UCSD-AML1 (cell line): ENCODE results near the gene PPP3R1.

ENCODE experiments used
- DNase-seq: peaks from one replicate; lab custom pipeline; 2025; ENCODE audit not compliant: unreplicated experiment; lab: John Stamatoyannopoulos, UW

The PPP3R1 gene

GRCh38 chr2:68157002-68157401, 95.3 kb downstream of the PPP3R1 start:
- DNase-seq: no peak

DNA sequence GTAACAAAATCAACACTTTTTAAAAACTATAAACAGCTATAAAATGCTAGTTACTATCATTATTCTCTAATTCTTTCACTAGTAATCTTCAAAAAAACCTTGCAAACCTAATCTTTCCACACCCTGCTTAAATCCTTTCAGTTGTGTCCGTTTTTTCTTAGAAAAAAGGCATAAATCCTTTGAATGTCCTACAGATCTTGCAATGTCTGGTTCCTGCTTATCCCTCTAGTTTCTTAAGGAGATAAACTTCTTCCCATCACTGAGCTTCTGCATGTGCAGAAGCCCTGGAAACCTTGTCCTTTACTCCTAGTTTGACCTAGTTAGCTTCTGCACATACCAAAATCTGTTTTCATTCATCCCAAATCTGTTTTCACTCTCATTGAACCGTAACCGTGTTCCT, 95.9 kb downstream of the PPP3R1 start:
- no peak for DNase-seq

GRCh38 chr2:68155618-68156017, 96.7 kb downstream of the PPP3R1 start:
- no peak for DNase-seq

DNA sequence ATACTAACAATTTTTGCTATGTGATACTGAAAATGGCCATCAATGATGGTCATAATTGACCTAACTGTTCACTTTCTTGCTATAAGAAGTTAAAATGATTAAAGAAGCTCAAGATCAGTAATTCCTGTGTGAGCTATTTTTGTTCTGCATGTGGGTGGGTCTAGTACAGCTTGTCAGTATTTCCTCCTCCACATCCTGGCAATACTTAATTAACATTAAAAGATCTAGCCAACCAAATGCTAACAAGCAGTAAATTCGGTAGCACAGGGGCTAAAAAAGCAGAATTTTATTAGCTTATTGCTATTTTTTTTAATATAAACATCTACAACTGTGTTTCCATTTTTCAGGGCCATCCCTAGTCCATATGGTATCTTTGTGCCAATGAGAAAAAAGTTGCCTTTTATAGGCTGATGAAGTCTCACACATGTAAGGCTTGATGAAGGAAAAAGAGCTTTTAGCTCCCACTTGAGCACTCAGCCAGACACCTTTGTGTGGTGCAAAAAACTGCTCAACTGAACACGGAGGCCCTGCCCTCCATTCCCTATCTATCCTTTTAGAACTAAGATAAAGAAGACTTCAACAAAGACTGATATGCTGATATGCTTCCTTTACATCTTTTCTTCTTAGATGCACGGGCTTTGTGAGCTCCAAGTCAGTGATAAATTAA, 99.5 kb downstream of the PPP3R1 start:
- no peak for DNase-seq

GRCh38 chr2:68151037-68151436, 101.3 kb downstream of the PPP3R1 start:
- DNase-seq: no peak

- DNase-seq: no peak
These were observed 110.5 kb downstream of the PPP3R1 start for GRCh38 chr2:68141875-68142274.

DNA sequence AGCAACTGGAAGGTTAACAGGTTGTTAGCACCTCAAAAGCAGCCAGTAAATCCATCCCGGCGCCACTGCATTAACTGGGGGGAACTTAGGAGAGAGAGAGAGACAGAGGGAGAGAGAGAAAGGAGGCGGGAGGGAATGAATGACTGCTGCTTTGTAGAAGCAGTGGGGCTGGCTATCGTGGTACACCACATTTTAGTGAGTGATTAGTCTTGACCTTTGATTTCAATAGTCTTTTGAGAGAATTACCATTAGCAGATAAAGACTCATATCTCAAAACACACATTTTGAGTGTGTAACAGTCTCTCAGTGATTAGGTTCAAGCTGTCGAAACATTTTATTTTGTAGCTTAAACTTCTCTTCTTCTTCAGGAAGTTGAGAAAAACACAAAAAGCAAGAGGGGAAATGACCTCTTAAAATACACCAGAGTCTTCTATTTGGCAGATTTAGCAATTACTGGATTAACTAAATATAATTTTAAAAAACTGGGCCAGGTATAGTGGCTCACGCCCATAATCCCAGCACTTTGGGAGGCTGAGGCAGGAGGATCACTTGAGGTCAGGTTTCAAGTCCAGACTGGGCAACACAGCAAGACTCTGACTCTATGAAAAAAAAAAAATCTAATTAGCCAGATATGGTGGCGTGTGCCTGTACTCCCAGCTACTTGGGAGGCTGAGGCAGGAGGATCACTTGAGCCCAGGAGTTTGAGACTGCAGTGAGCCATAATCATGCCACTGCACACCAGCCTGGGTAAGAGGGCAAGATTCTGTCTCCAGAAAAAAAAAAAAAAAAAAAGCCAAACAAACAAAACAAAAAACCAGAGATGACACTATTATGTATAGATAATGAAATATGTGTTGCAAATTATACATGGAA, 116.6 kb downstream of the PPP3R1 start:
- DNase-seq: no peak

- DNase-seq: no peak
These were observed 117.8 kb downstream of the PPP3R1 start for GRCh38 chr2:68134554-68134953.

DNA sequence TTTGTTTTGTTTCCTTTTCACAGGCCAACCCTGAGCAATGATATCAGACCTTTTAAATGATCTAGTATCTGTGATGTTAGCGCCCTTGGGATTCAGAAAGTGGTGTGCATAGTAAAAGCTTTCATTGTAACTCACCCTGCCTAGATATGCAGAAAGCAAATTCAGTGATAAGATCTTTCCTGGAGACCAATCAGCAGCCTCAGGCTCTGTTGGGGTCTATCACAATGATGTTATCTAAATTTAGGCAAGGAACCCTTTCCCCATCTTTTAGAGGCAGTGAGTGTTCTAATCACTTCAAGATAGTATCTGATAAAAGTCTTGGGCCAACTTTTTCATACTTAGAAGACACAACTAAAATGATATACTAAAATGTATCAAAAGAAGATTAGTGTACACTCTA, 118.2 kb downstream of the PPP3R1 start:
- no peak for DNase-seq
